GM19023 (cell line): ENCODE results near the gene TSPAN9.

ENCODE experiments used
- ATAC-seq: cut with Tn5 transposase; IDR thresholded peaks from one replicate; pipeline ENCODE4 v1.9.1; 2021; ENCODE audit warnings: mild to moderate bottlenecking, moderate library complexity; ENCODE audit not compliant: unreplicated experiment

TSPAN9 gene

DNA sequence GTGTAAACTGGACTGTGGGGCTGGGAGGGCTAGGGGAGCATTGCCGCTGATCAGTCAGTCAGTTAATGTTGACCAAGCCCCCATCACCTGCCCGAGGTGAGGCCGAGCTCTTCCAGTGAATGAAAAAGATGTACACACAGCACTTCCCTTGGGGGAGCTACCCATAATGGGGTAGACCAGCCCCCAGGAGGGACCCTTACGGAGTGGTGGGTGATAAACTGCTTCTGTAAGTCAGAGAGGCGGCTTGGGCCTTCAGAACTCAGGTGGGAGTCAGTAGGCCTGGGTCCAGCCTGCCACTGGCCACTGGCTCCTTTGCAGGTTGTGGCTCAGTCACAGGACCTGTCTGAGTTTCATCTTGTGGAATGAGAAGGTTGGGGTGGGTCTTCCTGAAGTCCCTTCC lies 43.5 kb downstream of the TSPAN9 start:
- no peak for ATAC-seq

DNA sequence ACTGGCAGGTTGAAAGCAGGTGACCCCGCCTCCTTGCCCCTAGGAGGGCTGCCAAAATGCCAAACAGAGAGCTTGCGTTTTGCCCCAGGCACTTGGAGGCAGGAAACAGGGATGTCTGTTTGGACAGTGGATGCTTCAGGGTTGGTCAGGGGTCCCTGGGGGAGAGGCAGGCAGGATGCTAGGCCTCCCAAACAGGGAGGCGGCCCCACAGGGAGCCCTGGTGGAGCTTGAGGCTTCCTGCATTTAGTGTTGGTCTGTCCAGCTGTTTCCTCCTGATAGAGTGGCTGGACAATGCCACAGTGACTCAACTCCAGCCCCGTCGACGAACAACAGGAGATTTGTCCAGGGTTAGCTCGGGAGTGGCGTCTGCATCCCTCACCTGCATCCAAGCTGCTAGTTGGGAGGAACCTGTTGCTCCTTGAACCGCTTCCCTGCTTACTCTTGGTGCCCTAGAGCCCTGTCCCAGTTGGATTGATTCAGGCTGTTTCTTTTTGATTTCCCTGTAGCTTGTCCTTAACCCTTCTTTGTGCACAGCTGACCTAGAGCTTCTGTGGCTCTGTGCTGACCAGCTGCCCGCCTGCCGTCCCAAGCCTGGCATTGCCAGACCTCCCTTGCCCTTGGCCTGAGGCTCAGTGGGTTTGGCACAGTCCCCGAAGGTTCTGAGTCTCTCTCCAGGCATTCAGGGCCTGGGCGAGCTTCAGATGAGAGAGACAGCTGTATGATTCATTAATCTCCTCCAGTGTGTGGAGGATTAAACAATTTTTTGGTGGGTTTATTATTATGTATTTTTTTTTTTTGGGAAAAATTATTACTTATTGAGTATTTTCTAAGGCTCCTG lies 45.9 kb downstream of the TSPAN9 start:
- ATAC-seq = no peak

GRCh38 chr12:3123729-3124128 lies 46.5 kb downstream of the TSPAN9 start:
- ATAC-seq = no peak

DNA sequence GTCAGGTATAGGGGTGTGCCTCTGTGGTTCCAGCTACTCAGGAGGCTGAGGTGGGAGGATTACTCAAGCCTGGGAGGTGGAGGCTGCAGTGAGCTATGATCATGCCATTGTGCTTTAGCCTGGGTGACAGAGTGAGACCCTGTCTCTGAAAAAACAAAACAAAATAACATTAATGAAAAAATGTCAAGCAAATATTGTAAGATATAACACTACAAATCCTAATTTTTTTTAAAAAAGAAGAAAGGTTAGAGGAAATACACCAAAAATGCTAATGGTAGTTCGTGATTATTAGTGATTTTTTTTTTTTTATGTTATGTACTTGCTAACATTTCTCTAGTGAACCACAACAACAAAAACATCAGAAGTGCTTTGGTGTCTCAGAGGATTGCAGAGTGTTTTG lies 47.7 kb downstream of the TSPAN9 start:
- no peak for ATAC-seq

- ATAC-seq = no peak
Observed at GRCh38 chr12:3125674-3126073, 48.5 kb downstream of the TSPAN9 start.

DNA sequence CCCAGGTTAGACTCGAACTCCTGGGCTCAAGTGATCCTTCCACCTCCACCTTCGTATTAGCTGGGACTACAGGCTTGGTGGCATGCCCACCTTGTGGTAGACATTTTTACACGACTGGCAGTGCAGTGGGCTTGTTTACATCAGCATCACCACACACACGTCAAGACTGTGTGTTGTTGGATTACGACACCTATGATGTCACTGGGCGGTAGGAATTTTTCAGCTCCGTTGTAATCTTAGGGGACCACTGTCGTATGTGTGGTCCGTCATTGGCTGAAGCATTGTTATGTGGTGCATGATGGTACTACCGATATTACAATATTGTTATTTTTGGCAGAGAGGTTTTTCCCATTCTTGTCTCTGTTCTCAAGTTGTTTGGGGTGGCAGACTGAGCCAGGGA lies 50.7 kb downstream of the TSPAN9 start:
- no peak for ATAC-seq

- no peak for ATAC-seq
Observed at GRCh38 chr12:3128498-3129293, 51.5 kb downstream of the TSPAN9 start.

GRCh38 chr12:3129301-3130056 lies 52.3 kb downstream of the TSPAN9 start:
- ATAC-seq = no peak

DNA sequence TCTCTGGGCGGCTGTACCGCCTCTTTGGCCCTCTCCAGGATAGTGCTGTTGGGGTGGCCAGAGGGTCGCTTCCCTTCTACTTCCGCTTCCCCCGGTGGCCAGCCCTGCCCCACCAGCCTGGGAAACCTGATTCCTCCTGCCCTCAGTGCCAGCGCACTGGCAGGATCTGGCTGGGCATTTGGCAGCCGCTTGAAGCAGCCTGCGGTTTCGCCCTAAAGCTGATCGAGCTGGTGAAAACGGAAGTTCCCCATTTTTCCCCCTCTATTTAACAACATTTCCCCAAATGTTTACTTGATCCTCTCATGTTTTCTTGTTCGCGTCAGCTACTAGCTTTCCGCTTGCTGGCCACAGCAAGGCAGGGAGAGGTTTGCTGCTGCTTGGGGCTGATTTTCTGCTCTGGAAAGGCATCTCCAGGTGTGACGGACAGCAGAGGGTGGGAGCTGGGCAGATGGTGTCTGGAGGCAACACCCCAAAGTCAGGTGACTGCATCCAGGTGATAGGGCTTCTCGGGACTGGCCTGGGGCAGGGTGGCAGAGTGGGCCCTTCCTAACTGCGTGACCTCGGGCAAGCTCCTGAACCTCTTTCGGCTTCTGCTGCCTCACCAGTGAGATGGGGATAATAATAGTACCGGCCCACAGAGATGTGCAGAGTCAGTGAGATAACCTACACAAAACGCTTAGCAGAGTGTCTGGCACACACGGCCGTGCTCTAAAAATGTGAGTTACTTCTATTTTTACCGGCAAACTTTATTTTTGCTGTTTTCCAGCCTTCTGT lies 53.1 kb downstream of the TSPAN9 start:
- ATAC-seq = no peak

DNA sequence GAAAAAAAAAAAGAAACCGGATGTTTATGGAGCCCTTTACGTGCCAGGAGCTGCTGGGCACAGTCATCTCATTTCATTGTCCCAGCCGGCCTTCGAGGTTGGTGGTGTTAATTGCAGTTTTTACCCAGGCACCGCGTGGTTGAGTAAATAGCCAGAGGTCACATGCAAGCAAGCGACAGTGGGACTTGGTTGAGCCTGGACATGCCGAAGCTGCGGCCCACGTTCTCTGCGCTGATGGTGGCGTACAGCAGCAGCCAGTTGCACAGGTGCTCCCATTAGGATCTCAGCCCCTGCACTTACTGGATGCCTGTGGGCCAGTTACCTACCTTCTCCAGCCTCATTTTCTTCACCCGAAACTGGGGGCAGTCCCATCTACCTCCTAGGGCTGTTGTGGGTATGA lies 54.0 kb downstream of the TSPAN9 start:
- ATAC-seq = no peak

DNA sequence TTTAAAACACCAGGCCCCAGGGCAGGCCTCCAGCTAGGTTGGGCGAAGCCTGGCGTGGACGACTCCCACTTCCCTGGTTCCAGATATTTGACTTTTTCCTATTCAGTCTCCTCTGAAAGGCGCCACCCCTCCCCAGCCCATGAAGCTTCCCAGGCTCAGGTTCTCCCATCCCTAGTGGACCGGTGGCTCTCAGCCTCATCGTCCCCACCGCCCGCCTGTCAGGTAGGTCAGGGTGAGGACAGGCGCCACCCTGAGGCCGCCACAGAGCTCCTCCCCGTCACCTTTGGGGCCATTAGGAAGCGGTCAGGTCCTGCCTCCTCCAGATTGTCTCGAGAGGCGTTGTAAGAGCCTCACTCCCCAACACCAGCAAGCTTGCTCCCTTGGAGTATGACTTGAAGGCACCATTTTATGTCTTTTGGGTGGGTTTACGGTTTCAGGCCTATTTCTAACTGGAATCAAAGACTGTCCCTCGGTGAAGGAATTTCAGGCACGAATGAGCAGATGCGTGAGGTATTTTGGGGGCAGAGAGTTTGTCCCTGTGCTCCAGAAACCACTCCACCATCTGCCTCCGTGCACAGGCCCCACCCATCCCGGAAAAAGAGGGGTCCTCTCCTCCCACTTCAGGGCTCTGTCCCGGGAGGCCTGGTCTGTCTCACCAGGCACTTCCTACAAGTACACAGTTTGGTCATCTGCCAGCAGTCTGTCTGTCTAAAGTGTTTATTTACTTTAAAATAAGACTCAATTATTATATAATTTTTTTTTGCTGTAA lies 55.6 kb downstream of the TSPAN9 start:
- ATAC-seq = no peak

DNA sequence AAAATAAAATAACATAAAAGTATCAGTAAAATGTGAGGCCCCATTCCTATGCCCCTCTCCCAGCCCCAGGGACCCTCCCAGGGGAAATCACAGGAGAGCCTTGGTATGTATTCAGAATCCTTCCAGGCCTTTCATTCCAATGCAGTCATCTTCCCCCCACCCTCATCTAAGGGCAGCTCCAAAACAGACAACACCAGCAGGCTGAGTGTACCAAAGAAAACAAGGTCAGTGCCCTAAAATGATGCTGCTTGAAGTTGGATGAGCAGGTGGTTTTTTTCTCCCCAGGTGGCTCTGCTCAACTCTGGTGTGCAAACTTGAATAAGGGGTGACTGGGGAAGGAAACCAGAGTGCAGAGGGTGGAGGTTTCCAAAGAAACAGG lies 56.2 kb downstream of the TSPAN9 start:
- no peak for ATAC-seq

DNA sequence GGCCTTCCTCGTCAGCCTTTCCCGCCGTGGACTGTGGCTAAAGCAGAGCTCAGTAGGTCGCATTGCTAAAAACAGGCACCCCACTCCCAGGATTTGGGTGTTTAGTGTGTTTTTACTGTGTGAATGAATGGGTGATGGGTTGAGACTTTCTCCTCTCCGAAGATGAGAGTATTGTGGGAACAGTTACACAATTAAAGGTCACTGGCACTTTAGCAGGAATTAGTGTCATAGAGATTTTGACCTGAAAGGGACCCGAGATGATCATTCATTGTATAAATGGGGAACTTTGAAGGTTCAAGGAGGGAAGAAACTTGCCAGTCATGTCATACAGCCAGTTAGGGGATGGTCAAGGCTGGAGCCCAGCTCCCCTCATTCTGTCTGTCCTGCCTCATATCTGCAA lies 56.9 kb downstream of the TSPAN9 start:
- no peak for ATAC-seq

DNA sequence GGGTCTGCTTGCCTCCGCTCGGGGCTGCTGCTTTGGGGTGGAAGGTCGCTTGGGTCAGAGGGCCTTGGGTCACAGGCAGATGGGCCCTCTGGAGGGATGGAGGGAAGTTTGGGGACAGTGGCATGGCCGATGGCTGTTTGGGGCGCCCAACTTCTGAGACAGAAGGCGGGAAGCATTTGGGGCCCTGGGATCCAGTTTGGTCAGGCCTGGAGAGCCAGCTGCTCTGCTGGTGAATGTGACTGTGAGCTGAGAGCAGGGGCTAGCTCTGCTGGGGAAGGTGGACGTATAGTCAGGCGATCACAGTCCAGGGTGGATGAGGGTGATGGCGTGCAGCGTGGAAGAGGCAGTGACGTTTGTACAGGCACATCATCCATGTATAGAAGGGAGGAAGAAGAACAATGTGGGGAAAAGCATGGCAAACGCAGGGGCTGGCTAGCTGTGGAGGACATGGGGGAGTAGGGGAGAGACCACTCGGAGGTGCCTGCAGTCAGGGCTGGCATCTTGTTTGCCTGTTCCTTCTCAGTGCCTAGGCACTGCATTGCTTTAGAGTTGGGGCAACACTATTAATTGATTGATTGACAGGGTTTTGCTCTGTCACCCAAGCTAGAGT lies 57.5 kb downstream of the TSPAN9 start:
- no peak for ATAC-seq

- ATAC-seq = no peak
Observed at GRCh38 chr12:3135522-3136461, 58.6 kb downstream of the TSPAN9 start.

GRCh38 chr12:3136641-3137267 lies 59.6 kb downstream of the TSPAN9 start:
- no peak for ATAC-seq

DNA sequence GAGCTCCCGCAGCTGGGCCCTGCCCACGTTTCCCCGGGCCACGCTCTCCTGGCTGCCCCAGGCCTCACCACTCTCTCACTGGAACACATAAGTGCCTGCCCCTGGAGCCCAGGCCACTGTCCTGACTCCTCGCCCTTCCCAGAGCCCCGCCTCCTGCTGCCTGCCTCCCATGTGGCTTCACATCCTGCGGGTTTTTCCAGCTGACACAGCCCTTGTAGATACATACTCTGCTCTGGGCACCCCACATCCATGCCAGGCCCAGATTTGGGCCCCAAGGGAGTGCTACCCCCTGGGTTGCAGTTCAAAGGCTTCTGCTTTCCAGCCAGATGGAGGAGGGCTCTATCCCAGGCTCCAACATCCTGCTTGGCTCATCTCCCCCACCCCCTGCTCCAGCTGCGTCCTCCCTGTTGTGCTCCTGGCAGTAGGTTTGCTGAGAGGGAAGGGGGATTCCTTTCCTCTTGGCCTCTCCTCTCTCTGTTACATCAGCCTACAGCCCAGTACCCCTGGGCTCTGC lies 60.1 kb downstream of the TSPAN9 start:
- ATAC-seq = no peak
